GM21786 (cell line): ENCODE data around the gene MT3.

Experiments
- ATAC-seq: cut with Tn5 transposase; IDR thresholded peaks from one replicate; pipeline ENCODE4 v1.9.1; 2021; ENCODE audit not compliant: unreplicated experiment

Gene MT3

DNA sequence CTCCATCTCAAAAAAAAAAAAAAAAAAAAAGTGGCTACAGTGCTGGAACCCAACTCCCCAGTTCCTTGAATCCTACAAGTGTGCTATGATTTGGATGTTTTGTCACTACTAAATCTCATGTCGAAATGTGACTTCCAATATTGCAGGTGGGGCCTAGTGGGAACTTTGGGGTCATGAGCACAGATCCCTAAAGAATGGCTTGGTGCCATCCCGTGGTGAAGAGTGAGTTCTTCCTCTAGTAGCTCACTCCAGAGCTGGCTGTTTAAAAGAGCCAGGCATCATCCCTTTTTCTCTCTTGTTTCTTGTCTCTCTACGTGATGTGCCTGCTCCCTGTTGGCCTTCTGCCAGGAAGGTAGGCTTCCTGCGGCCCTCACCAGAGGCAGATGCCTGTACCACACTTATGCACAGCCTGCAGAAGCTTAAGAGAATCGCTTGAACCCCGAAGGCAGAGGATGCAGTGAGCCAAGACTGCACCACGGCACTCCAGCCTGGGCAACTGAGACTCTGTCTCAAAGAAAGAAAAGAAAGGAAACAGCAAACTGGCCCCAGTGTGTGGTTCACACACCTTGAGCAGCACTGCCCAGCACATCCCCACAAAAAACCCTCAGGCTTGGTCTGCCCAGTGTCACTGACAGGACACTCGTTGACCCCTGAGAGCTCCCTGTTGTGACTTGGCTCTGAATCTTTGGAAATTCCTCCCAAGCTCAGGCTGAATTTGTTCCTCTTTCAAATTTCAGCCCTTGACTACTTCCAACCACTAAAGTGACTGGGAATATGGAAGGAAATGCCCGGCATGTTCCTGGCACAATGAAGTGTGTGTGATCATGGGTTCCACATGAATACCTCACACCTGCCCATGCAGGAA lies 39.4 kb downstream of the MT3 start:
- ATAC-seq = no peak

DNA sequence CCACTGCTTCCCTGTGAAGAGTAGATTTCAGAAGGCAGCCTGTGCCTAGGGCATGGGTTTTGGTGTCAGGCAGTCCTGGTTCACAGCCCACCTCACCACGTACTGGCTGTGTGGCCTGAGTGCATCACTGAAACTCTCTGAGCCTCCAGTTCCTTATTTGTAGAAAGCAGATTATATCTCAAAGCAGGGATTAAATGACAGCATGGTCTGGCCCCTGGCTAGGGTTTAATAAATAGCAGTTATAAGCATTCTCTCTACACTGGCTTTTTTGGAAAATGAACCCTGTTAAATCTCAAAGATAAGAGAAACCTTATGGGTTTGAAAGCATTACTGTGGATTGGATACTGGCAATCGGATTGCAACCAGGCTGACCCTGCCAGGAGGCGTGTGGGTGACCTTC lies 40.2 kb downstream of the MT3 start:
- ATAC-seq = no peak

- ATAC-seq = peak; percentile 76
These were observed 40.8 kb downstream of the MT3 start for GRCh38 chr16:56630134-56630533.

DNA sequence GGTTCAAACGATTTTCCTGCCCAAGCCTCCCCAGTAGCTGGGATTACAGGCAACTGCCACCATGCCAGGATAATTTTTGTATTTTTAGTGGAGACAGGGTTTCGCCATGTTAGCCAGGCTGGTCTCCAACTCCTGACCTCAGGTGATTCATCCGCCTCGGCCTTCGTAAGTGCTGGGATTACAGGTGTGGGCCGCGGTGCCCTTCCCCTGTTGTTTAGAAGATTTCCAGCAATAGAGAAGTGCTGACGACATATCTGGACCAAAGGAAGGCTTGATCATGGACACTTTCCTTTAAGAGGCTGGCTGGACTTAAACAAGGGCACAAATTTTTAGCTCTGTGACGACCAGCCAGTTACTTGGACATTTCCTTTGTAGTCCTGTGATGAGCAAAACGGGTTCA lies 41.9 kb downstream of the MT3 start:
- no peak for ATAC-seq

- ATAC-seq = no peak
These were observed 42.5 kb downstream of the MT3 start for GRCh38 chr16:56631832-56632155.

GRCh38 chr16:56632156-56632847 lies 43.0 kb downstream of the MT3 start, which contains the start of gene MT1M:
Gene MT1M (plus strand): TSS chr16:56632659. CDS start chr16:56632732, 73 bp downstream.
- no peak for ATAC-seq

DNA sequence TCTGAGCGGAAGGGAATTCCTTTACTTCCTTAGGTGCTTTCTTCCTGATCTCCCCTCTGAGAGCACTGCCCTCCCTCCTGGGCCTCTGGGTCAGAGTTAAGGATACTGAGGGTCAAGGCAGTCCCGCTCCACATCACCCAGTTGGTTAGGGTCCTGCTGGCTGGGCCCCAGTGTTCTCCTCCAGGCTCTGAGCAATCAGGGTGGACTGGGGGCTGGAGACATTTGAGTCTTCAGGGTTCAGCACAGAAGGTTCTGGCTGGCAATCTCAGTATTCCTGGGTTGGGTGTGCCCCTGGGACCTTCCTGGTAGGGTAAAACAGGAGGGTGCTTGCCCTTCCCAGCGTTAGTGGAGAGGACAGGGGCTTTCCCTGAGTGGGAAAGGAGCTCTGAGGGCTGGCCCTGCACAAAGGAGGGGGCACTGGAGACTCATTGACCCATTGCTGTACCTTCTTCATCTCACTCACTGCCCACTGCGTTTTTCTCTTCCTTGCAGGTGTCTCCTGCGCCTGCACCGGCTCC lies 43.6 kb downstream of the MT3 start:
- ATAC-seq = no peak

- ATAC-seq = no peak
These were observed 44.2 kb downstream of the MT3 start for GRCh38 chr16:56633535-56633934.

DNA sequence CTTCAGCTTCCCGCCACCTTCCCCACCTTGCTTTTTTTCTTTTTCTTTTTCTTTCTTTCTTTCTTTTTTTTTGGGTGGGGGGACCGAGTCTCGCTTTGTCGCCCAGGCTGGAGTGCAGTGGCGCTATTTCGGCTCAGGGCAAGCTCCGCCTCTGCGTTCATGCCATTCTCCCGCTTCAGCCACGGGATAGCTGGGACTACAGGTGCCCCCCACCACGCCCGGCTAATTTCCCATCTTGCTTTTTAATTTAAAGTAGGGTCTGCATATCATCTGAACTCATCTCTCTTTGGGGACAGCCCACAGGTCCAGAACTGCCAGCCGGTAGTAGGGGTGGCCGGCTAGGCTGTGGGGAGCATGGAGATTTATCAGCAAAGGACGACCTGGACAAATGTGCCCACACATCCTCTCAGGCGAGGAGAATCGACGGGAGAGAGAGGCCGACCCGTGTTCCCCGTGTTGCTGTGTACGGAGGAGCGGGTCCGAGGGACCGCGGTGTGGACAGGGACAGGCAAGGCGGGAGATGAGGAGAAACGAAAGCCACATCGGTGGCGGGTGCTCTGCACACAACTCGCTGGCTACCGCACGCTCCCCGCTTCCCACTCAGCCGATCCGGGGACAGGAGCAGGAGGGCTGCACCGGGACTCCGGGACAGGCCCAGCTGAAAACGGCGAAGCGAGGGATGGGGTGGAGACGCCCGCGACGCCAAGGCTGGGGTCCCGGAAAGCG lies 45.5 kb downstream of the MT3 start:
- no peak for ATAC-seq

DNA sequence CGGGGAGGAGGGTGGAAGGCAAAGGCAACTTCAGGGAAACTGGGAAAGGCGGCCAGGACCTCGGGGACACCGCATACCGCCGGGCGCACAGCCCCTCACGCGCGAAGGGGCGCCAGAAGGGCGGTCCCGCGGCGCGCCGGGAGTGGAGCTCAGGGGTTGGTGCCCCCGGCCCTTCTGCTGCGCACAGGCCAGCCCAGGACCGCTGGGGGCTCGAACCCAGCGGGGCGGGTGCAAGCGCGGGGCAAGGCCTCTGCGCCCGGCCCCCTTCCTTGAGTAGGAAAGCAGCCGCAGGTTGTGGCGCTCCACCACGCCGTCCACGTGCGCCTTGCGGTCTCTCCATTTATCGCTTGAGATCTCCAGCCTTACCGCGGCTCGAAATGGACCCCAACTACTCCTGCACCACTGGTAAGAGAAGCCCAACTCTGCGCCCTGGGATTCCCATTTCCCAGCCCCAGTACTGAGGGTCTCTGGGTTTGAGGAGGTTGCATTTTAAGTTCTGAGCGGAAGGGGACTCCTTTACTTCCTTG lies 46.2 kb downstream of the MT3 start:
- ATAC-seq = no peak

- ATAC-seq = no peak
These were observed 47.5 kb downstream of the MT3 start for GRCh38 chr16:56636616-56637413.

DNA sequence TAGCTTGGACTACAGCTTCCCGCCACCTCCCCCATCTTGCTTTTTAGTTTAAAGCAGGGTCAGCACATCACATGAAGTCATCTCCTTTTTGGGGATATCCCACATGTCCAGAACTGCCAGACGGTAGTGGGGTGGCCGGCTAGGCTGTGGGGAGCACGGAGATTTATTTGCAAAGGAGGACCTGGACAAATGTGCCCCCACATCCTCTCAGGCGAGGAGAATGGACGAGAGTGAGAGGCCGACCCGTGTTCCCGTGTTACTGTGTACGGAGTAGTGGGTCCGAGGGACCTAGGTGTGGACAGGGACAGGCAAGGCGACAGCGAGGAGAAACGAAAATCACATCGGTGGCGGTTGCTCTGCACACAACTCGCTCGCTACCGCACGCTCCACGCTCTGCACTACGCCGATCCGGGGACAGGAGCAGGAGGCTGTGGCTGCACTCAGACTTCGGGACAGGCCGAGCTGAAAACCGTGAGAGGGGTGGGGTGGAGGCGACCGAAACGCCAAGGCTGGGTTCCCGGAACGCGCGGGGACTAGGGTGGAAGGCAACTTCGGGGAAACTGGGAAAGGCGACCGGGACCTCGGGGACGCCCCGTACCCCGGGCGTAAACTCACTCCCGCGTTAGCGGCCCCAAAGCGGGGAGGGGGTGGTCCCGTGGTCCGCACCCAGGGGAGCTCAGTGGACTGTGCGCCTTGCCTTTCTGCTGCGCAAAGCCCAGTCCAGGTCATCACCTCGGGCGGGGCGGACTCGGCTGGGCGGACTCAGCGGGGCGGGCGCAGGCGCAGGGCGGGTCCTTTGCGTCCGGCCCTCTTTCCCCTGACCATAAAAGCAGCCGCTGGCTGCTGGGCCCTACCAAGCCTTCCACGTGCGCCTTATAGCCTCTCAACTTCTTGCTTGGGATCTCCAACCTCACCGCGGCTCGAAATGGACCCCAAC lies 48.8 kb downstream of the MT3 start, which contains the start of gene MT1A:
TSS of gene MT1A (plus strand) at position 853 of the 937 bp plus-strand sequence. CDS start at position 926, 73 bp downstream.
- ATAC-seq = no peak

GRCh38 chr16:56639045-56639444 lies 49.7 kb downstream of the MT3 start:
- ATAC-seq = no peak

DNA sequence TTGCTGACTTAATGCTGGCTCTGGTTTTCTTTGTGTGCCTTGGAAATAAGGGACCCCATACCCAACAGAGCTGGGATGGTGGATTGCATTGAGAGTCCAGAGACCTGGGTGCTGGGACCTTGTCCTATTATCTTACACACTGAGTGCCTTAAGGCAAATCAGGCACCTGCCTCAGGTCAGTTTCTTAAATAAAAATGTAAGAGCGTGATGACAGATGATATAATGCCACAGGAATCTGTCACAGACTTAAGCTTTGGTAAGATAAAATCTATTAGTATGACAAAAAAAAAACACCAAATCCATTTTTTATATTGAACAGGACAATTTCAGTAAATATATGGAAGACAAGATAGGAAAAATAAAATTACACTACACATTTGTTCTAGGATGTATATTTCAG lies 50.7 kb downstream of the MT3 start:
- ATAC-seq = no peak
